ENCODE data around the gene NCAPD2.

Gene NCAPD2

GRCh38 chr12:6493497-6494257 lies at the start of gene NCAPD2:
Gene NCAPD2 (plus strand): TSS chr12:6494102. CDS start chr12:6495099, 997 bp downstream.
- peak; percentile 79 for DNase-seq

GRCh38 chr12:6444704-6445688 lies 48.9 kb upstream of the NCAPD2 start, which contains the start of gene CD27:
Gene CD27 (plus strand): TSS chr12:6444955. CDS start chr12:6445096, 141 bp downstream.
- DNase-seq: no peak

- DNase-seq: no peak
These were observed 43.6 kb upstream of the NCAPD2 start for GRCh38 chr12:6450091-6450868.

GRCh38 chr12:6450869-6451347 lies 43.0 kb upstream of the NCAPD2 start:
- no peak for DNase-seq

GRCh38 chr12:6451348-6452244 lies 42.3 kb upstream of the NCAPD2 start, which contains the start of gene TAPBPL:
Gene TAPBPL (plus strand): TSS chr12:6452042. CDS start chr12:6452249, 207 bp downstream.
- peak; percentile 77 for DNase-seq

GRCh38 chr12:6452245-6452943 lies 41.5 kb upstream of the NCAPD2 start:
- no peak for DNase-seq

GRCh38 chr12:6452944-6453630 lies 40.8 kb upstream of the NCAPD2 start:
- no peak for DNase-seq

- DNase-seq: no peak
These were observed 36.5 kb upstream of the NCAPD2 start for GRCh38 chr12:6457220-6457945.

GRCh38 chr12:6458281-6459003 lies 35.5 kb upstream of the NCAPD2 start:
- no peak for DNase-seq

GRCh38 chr12:6459004-6459337 lies 34.9 kb upstream of the NCAPD2 start:
- DNase-seq: no peak

- no peak for DNase-seq
These were observed 33.0 kb upstream of the NCAPD2 start for GRCh38 chr12:6460751-6461371.

- DNase-seq: no peak
These were observed 32.3 kb upstream of the NCAPD2 start for GRCh38 chr12:6461401-6462233.

GRCh38 chr12:6462234-6462995 lies 31.5 kb upstream of the NCAPD2 start:
- no peak for DNase-seq

GRCh38 chr12:6463216-6463615 lies 30.7 kb upstream of the NCAPD2 start:
- DNase-seq: no peak

GRCh38 chr12:6463858-6464257 lies 30.0 kb upstream of the NCAPD2 start:
- no peak for DNase-seq

- DNase-seq: no peak
These were observed 29.4 kb upstream of the NCAPD2 start for GRCh38 chr12:6464531-6464930.

All from NCI-H510A (cell line).